Measurements from ENCODE around the gene NOTCH4. TPM values are rescaled to one million over a fixed set of nuclear protein-coding genes. Genes with fewer than 3 reads are reported as not detected.
"Not testable (repeated sequence)": the region's sequence is repeated elsewhere in the genome, so short reads cannot be mapped to it uniquely, and the experiment has no call there.

The NOTCH4 gene
- polyA plus RNA-seq, 2 donors, result 6.5 to 17.8 TPM

DNA sequence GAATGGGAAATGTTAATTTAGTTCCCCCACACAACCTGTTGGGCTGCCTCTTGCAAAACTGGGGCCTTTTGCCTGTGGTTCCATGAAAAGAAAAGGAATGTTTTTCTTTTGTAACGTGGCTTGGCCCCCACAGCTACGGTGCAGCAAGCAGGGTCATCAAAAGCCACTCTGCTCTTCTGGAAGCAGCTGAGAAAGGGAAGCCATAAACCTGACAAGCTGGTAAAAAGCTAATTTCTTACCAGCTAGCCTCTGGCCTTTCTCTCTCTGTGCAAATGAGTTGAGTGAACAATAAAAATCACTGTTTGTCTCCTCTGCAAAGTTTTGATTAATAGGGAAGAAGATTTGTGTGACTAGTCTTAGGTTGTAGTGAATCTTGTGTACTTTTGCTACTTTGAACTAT is 23.5 kb upstream of the NOTCH4 start:
- H3K27ac ChIP-seq (ENCODE audit: low read depth in 2 of 2, low read length in 1 of 2), result no peak overlapping the region
- WGBS, 2 donors, result 34 to 45% methylated on average over 2 of the region's 2 CpGs
- no peaks in the 10 kb centered on the region for H3K36me3 ChIP-seq (ENCODE audit: control insufficient read depth in 2 of 2, insufficient read depth in 2 of 2, low read length in 1 of 2)
- H3K9me3 ChIP-seq (ENCODE audit: control insufficient read depth in 2 of 2, insufficient read depth in 1 of 2, low read depth in 1 of 2, low read length in 1 of 2), result peaks cover 0 to 6% of the 10 kb centered on the region in 2 donors
- peaks cover 0 to 5% of the 10 kb centered on the region in 2 donors for H3K4me1 ChIP-seq (ENCODE audit: control insufficient read depth in 2 of 2, insufficient read depth in 2 of 2, low read length in 1 of 2)
- H3K27me3 ChIP-seq (ENCODE audit: control insufficient read depth in 1 of 2, insufficient read depth in 2 of 2, low read length in 2 of 2), result no peaks in the 10 kb centered on the region
- no peak overlapping the region for H3K4me3 ChIP-seq (ENCODE audit: low read depth in 1 of 2, low read length in 2 of 2)

GRCh38 chr6:32244946-32245398 is 21.1 kb upstream of the NOTCH4 start:
- no peaks in the 10 kb centered on the region for H3K27me3 ChIP-seq (ENCODE audit: control insufficient read depth in 1 of 2, insufficient read depth in 2 of 2, low read length in 2 of 2)
- peak overlapping the region in 1 of 2 donors; percentile 74 for H3K27ac ChIP-seq (ENCODE audit: low read depth in 2 of 2, low read length in 1 of 2)
- H3K36me3 ChIP-seq (ENCODE audit: control insufficient read depth in 2 of 2, insufficient read depth in 2 of 2, low read length in 1 of 2), result no peaks in the 10 kb centered on the region
- peaks cover 0 to 5% of the 10 kb centered on the region in 2 donors for H3K4me1 ChIP-seq (ENCODE audit: control insufficient read depth in 2 of 2, insufficient read depth in 2 of 2, low read length in 1 of 2)
- peaks cover 0 to 6% of the 10 kb centered on the region in 2 donors for H3K9me3 ChIP-seq (ENCODE audit: control insufficient read depth in 2 of 2, insufficient read depth in 1 of 2, low read depth in 1 of 2, low read length in 1 of 2)
- H3K4me3 ChIP-seq (ENCODE audit: low read depth in 1 of 2, low read length in 2 of 2), result no peak overlapping the region
- WGBS, 2 donors, result 0 to 1% methylated on average over 14 of the region's 14 CpGs

DNA sequence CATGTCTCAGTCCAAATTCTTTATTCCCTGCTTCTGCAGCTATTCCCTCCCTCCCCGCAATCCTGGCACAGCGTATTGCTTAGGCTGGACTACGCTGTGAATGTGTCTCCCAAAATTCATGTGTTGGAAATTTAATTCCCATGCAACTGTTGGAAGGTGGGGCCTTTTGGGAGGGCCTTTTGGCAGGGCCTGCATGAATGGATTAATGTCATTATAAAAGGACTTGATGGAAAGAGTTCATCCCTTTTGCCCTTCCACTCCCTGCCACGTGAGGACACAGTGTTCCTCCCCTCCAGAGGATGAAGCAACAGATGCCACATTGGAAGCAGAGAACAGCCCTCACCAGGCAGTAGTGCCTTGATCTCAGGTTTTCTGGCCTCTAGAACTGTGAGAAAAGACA is 20.4 kb upstream of the NOTCH4 start:
- peak overlapping the region; percentile 7 to 74 for H3K27ac ChIP-seq (ENCODE audit: low read depth in 2 of 2, low read length in 1 of 2)
- 60 to 63% methylated on average over 4 of the region's 4 CpGs for WGBS, 2 donors

GRCh38 chr6:32242318-32242813 is 18.5 kb upstream of the NOTCH4 start:
- H3K9me3 ChIP-seq (ENCODE audit: control insufficient read depth in 2 of 2, insufficient read depth in 1 of 2, low read depth in 1 of 2, low read length in 1 of 2); H3K4me3 ChIP-seq (ENCODE audit: low read depth in 1 of 2, low read length in 2 of 2); H3K36me3 ChIP-seq (ENCODE audit: control insufficient read depth in 2 of 2, insufficient read depth in 2 of 2, low read length in 1 of 2); H3K27ac ChIP-seq (ENCODE audit: low read depth in 2 of 2, low read length in 1 of 2); H3K27me3 ChIP-seq (ENCODE audit: control insufficient read depth in 1 of 2, insufficient read depth in 2 of 2, low read length in 2 of 2); H3K4me1 ChIP-seq (ENCODE audit: control insufficient read depth in 2 of 2, insufficient read depth in 2 of 2, low read length in 1 of 2): not testable (repeated sequence)
- WGBS, 2 donors, result 85 to 90% methylated on average over 4 of the region's 4 CpGs

More for the DNA sequence above, 20.4 kb upstream of the NOTCH4 start:
- Histone ChIP-seq H3K36me3 (ENCODE audit: control insufficient read depth in 2 of 2, insufficient read depth in 2 of 2, low read length in 1 of 2) (no peaks in the 10 kb centered on the region), H3K4me3 (ENCODE audit: low read depth in 1 of 2, low read length in 2 of 2) (no peak overlapping the region), H3K27me3 (ENCODE audit: control insufficient read depth in 1 of 2, insufficient read depth in 2 of 2, low read length in 2 of 2) (no peaks in the 10 kb centered on the region), H3K9me3 (ENCODE audit: control insufficient read depth in 2 of 2, insufficient read depth in 1 of 2, low read depth in 1 of 2, low read length in 1 of 2) (peaks cover 0 to 5% of the 10 kb centered on the region in 2 donors), H3K4me1 (ENCODE audit: control insufficient read depth in 2 of 2, insufficient read depth in 2 of 2, low read length in 1 of 2) (peaks cover 0 to 5% of the 10 kb centered on the region in 2 donors)

GRCh38 chr6:32240686-32241085 is 16.8 kb upstream of the NOTCH4 start:
- WGBS, 2 donors, result 91 to 97% methylated on average over 1 of the region's 1 CpG
- peaks cover 0 to 5% of the 10 kb centered on the region in 2 donors for H3K4me1 ChIP-seq (ENCODE audit: control insufficient read depth in 2 of 2, insufficient read depth in 2 of 2, low read length in 1 of 2)

DNA sequence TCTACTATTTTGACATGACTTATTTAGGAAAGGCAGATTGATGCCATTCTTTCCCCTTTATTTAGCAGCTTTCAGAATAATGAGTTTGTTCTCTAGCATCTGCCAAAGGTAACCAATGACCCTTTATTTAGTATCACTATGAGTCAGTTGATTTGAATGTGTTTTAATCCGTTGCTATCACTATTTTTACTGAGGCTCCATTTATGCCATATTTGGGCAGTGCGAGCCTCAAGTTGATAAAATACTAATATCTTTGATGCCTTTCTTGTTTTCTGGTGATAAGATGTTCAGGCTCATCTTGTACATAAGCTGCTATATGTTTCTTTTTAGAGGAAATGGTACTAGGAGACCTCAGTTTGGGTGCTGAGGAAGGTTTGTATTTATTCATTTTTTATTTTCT is 15.6 kb upstream of the NOTCH4 start:
- H3K4me3 ChIP-seq (ENCODE audit: low read depth in 1 of 2, low read length in 2 of 2), result no peak overlapping the region
- peaks cover 0 to 5% of the 10 kb centered on the region in 2 donors for H3K4me1 ChIP-seq (ENCODE audit: control insufficient read depth in 2 of 2, insufficient read depth in 2 of 2, low read length in 1 of 2)
- H3K36me3 ChIP-seq (ENCODE audit: control insufficient read depth in 2 of 2, insufficient read depth in 2 of 2, low read length in 1 of 2), result no peaks in the 10 kb centered on the region
- WGBS, 2 donors, result 58 to 74% methylated on average over 2 of the region's 2 CpGs
- no peaks in the 10 kb centered on the region for H3K27me3 ChIP-seq (ENCODE audit: control insufficient read depth in 1 of 2, insufficient read depth in 2 of 2, low read length in 2 of 2)
- H3K9me3 ChIP-seq (ENCODE audit: control insufficient read depth in 2 of 2, insufficient read depth in 1 of 2, low read depth in 1 of 2, low read length in 1 of 2), result peaks cover 0 to 3% of the 10 kb centered on the region in 2 donors
- no peak overlapping the region for H3K27ac ChIP-seq (ENCODE audit: low read depth in 2 of 2, low read length in 1 of 2)

More at GRCh38 chr6:32240686-32241085, 16.8 kb upstream of the NOTCH4 start:
- no peaks in the 10 kb centered on the region for H3K27me3 ChIP-seq (ENCODE audit: control insufficient read depth in 1 of 2, insufficient read depth in 2 of 2, low read length in 2 of 2)
- H3K36me3 ChIP-seq (ENCODE audit: control insufficient read depth in 2 of 2, insufficient read depth in 2 of 2, low read length in 1 of 2), result no peaks in the 10 kb centered on the region
- no peak overlapping the region for H3K4me3 ChIP-seq (ENCODE audit: low read depth in 1 of 2, low read length in 2 of 2)
- peaks cover 0 to 3% of the 10 kb centered on the region in 2 donors for H3K9me3 ChIP-seq (ENCODE audit: control insufficient read depth in 2 of 2, insufficient read depth in 1 of 2, low read depth in 1 of 2, low read length in 1 of 2)
- H3K27ac ChIP-seq (ENCODE audit: low read depth in 2 of 2, low read length in 1 of 2), result no peak overlapping the region

- WGBS, 2 donors, result 56 to 59% methylated on average over 4 of the region's 4 CpGs
- peak overlapping the region in 1 of 2 donors; percentile 6 for H3K27ac ChIP-seq (ENCODE audit: low read depth in 2 of 2, low read length in 1 of 2)
- no peaks in the 10 kb centered on the region for H3K36me3 ChIP-seq (ENCODE audit: control insufficient read depth in 2 of 2, insufficient read depth in 2 of 2, low read length in 1 of 2)
- no peaks in the 10 kb centered on the region for H3K27me3 ChIP-seq (ENCODE audit: control insufficient read depth in 1 of 2, insufficient read depth in 2 of 2, low read length in 2 of 2)
- H3K9me3 ChIP-seq (ENCODE audit: control insufficient read depth in 2 of 2, insufficient read depth in 1 of 2, low read depth in 1 of 2, low read length in 1 of 2), result no peaks in the 10 kb centered on the region
- no peaks in the 10 kb centered on the region for H3K4me1 ChIP-seq (ENCODE audit: control insufficient read depth in 2 of 2, insufficient read depth in 2 of 2, low read length in 1 of 2)
- H3K4me3 ChIP-seq (ENCODE audit: low read depth in 1 of 2, low read length in 2 of 2), result no peak overlapping the region
Measured at GRCh38 chr6:32234934-32235333, 11.1 kb upstream of the NOTCH4 start.

GRCh38 chr6:32226434-32226833 is 2.6 kb upstream of the NOTCH4 start:
- Histone ChIP-seq H3K27me3 (ENCODE audit: control insufficient read depth in 1 of 2, insufficient read depth in 2 of 2, low read length in 2 of 2) (no peaks in the 10 kb centered on the region), H3K9me3 (ENCODE audit: control insufficient read depth in 2 of 2, insufficient read depth in 1 of 2, low read depth in 1 of 2, low read length in 1 of 2) (no peaks in the 10 kb centered on the region), H3K36me3 (ENCODE audit: control insufficient read depth in 2 of 2, insufficient read depth in 2 of 2, low read length in 1 of 2) (no peaks in the 10 kb centered on the region), H3K27ac (ENCODE audit: low read depth in 2 of 2, low read length in 1 of 2) (no peak overlapping the region), H3K4me1 (ENCODE audit: control insufficient read depth in 2 of 2, insufficient read depth in 2 of 2, low read length in 1 of 2) (peaks cover 0 to 9% of the 10 kb centered on the region in 2 donors), H3K4me3 (ENCODE audit: low read depth in 1 of 2, low read length in 2 of 2) (no peak overlapping the region)
- WGBS, 2 donors, result 86 to 91% methylated on average over 7 of the region's 7 CpGs

- Histone ChIP-seq H3K4me3 (ENCODE audit: low read depth in 1 of 2, low read length in 2 of 2) (no peak overlapping the region), H3K36me3 (ENCODE audit: control insufficient read depth in 2 of 2, insufficient read depth in 2 of 2, low read length in 1 of 2) (no peaks in the 10 kb centered on the region), H3K27ac (ENCODE audit: low read depth in 2 of 2, low read length in 1 of 2) (no peak overlapping the region), H3K4me1 (ENCODE audit: control insufficient read depth in 2 of 2, insufficient read depth in 2 of 2, low read length in 1 of 2) (peaks cover 0 to 9% of the 10 kb centered on the region in 2 donors), H3K9me3 (ENCODE audit: control insufficient read depth in 2 of 2, insufficient read depth in 1 of 2, low read depth in 1 of 2, low read length in 1 of 2) (no peaks in the 10 kb centered on the region), H3K27me3 (ENCODE audit: control insufficient read depth in 1 of 2, insufficient read depth in 2 of 2, low read length in 2 of 2) (no peaks in the 10 kb centered on the region)
- WGBS, 2 donors, result 82 to 88% methylated on average over 2 of the region's 2 CpGs
Measured at GRCh38 chr6:32224696-32225095, 829 bp upstream of the NOTCH4 start.

All from esophagus (tissue), 2 donors.